ENCODE measurements around the gene LIG4.

- TF ChIP-seq SMC3 (IDR thresholded peaks at IDR 0.05) = no peak
- TF ChIP-seq, protein P1, sequence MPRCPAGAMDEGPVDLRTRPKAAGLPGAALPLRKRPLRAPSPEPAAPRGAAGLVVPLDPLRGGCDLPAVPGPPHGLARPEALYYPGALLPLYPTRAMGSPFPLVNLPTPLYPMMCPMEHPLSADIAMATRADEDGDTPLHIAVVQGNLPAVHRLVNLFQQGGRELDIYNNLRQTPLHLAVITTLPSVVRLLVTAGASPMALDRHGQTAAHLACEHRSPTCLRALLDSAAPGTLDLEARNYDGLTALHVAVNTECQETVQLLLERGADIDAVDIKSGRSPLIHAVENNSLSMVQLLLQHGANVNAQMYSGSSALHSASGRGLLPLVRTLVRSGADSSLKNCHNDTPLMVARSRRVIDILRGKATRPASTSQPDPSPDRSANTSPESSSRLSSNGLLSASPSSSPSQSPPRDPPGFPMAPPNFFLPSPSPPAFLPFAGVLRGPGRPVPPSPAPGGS (IDR thresholded peaks at IDR 0.05) = no peak
- TF ChIP-seq, protein P2, sequence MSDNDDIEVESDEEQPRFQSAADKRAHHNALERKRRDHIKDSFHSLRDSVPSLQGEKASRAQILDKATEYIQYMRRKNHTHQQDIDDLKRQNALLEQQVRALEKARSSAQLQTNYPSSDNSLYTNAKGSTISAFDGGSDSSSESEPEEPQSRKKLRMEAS (IDR thresholded peaks at IDR 0.05) = no peak
Measured at GRCh38 chr13:108212886-108213285, 2.5 kb downstream of the LIG4 start.

All from A549 (cell line).